ENCODE results near the gene ST3GAL2.
"Not testable (repeated sequence)": the region's sequence is repeated elsewhere in the genome, so short reads cannot be mapped to it uniquely, and the experiment has no call there.

GRCh38 chr16:70413572-70413971 lies 25.3 kb downstream of the ST3GAL2 start:
- not testable (repeated sequence) for TF ChIP-seq CTCF (IDR thresholded peaks at IDR 0.05; ENCODE audit: insufficient read depth, low read length); POLR2AphosphoS5 (IDR thresholded peaks at IDR 0.05; ENCODE audit: low read depth)

All from HL-60 (cell line).